Ovary (tissue), 3 donors: ENCODE measurements around the gene EPB41L1.

Source experiments
- CTCF ChIP-seq, 3 donors: fragments of 450-650 bp in 2 of 3; fragments of 200-600 bp in 1 of 3; IDR thresholded peaks; one replicate each; pipeline versions ENCODE4 v1.5.1 to v1.8.0; 2016 to 2022; ENCODE audit warnings: antibody characterized with exemption in 3 of 3, mild to moderate bottlenecking in 1 of 3
- POLR2A ChIP-seq: fragments of 450-650 bp; IDR thresholded peaks from one replicate; pipeline ENCODE4 v1.6.1; 2017; ENCODE audit warnings: antibody characterized with exemption, mild to moderate bottlenecking, moderate library complexity
- donor health status: DM: no; HTN: no; CAD: no.

DNA sequence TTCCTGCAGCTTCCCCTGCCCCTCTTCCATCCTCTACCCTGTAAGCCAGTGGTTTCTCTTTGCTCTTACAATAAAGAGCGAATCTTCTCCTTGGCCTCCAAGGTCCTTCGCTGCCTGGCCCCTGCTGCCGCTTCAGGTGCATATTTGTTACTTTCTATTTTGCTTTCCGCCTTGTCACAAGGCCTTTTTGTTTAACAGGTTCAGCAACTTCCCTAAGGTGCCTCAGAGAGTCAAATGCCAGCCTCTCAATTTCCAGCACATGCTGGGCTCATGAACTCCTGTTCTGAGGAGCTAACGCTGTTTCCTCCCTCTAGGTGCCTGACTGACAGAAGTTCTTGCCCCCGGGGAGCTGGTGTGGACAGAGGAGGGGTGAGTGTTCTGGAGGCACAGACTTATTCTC lies 42.4 kb upstream of the EPB41L1 start:
- TF ChIP-seq CTCF (IDR thresholded peaks at IDR 0.05) = no peak
- no peak for TF ChIP-seq POLR2A
